DMS114 treated with DMSO at 0.1 percent for 48 hours (cell line): ENCODE data around the gene TMEM181.

Experiments used
- DNase-seq: peaks from one replicate; lab custom pipeline; 2025; ENCODE audit not compliant: unreplicated experiment; lab: John Stamatoyannopoulos, UW

The TMEM181 gene

DNA sequence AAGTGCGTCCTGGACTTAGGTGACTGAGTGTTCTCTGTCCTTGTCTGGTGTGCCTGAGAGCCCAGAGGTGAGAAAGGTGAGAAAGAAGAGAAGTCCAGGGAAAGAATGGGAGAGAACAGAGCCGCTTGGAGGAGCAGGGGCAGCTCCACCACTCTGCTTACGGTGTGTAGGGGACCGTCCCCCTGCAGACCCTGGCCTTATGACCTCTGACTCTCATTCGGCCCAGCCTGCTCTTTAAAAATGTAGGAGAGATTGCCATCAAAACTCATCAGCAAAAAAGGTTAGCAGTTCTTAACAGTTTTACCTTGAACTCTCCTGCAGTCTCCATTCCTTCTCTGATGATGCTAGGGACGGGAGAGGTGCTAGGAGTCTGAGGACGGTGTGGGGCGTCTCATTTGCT is 2.0 kb downstream of the TMEM181 start:
- DNase-seq: no peak

DNA sequence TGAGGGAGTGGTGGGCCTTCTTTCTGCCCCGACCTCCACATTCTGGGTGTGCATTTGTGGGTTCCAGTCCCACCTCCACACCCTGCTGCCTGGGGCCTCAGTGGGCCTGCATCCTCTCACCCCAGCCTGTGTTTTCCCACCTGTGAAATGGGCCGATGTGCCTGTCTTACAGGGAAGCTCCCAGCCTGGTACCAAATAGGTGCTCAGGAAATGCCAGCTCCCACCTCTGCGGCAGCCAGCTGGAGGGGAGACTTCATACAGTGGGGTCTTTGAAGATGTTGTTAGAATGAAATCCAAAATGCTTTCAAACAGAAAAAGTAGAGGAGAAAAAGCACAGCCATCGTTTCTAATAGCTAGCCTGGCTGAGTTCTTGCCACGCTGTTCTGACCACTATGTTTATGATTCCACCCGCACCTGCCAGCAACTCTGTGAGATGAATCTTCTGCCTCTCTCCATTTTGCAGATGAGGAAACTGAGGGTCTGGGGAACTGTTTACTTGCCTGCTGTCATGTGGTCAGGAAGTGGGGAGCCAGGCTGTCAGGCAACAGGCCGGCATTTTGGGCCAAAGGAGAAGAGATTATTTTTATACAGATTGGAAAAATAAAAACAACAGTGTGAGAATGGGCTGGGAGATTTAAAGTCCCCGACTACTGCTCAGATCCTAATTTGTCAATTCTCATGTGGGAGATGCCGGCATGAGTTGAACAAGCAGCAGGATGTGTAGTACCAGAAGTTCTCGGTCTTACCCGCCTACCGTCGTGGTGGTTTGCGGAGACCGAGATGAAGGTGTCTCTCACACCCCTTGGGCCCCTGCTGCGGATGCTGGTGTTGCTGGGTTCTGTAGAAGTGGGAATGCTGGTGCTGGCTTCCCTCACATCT is 4.6 kb downstream of the TMEM181 start:
- no peak for DNase-seq

DNA sequence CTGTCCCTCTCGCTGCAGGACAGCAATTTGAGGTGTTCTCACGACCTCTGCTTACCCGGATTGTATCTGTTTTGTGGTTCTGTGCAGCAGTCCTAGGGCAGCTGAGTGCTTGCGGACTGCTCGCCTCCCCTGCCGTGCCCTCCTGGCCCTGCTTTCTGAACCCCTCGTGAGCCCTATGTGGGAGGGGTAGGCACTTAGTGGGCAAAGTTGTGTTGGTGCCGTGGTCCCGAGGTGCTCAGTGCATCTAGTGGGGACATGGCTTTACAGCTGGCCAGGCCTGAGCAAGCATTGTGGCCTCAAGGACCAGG is 5.2 kb downstream of the TMEM181 start:
- no peak for DNase-seq

DNA sequence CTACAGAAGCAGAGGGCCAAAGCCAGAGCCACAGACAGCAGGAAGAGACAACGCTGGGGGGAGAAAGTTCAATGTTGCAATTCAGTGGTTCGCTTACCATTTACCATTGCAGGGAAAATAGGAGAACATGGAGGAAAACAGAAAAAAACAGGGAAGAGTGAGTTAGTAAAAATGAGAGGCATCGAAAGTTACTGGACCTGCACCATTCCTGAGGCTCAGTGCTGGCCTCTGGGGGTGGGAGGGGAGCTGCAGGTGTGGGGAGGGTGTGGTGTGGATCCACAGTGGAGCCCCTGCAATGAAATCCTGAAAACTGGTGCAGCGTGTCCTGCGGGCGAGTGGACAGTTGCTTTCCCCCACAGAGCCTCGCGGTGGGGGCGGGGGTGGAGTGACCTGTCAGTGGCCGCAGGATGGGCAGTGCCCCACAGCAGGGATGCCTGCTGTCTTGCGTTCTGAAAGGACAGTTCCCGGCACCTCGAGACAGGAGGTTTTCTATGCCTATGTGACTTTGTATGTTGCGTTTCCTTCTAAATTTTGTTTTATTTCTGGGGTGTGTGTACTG is 5.7 kb downstream of the TMEM181 start:
- DNase-seq: no peak

DNA sequence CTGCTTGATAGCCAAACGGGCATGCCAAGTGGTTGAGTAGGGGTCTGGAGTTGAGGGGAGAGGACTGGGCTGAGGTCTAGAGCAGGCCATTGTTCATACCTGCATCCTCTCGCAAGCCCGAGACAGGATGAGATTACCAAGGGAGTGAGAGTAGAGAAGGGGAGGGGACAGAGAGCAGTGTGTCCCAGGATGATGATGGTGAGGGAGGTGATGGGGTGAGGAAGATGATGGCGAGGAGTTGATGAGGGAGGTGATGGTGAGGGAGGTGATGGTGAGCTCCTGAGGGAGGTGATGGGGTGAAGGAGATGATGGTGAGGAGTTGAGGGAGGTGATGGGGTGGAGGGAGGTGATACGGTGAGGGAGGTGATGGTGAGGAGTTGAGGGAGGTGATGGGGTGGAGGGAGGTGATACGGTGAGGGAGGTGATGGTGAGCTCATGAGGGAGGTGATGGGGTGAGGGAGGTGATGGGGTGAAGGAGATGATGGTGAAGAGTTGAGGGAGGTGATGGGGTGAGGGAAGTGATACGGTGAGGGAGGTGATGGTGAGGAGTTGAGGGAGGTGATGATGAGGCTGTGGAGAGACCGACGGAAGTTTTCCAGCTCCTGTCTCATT is 6.4 kb downstream of the TMEM181 start:
- no peak for DNase-seq

DNA sequence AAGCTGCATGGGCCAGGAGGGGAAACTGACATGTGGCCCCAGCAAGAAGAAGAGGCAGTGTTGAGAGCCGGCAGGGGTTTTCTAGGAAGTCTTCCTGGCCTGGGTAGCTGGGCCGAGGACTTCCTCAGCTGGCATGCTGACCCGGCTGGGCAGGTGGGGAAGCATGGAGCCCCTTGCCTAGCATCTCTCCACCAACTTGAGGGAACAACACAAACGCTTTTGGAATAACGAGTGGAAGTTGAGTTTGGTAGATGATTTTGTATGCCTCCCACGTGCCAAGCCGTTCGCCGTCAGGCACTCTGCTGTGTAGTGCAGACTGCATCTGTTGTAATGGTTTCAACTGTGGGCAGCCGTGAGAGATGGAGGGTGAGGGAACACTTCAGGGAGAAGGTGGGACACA is 7.3 kb downstream of the TMEM181 start:
- DNase-seq: no peak

DNA sequence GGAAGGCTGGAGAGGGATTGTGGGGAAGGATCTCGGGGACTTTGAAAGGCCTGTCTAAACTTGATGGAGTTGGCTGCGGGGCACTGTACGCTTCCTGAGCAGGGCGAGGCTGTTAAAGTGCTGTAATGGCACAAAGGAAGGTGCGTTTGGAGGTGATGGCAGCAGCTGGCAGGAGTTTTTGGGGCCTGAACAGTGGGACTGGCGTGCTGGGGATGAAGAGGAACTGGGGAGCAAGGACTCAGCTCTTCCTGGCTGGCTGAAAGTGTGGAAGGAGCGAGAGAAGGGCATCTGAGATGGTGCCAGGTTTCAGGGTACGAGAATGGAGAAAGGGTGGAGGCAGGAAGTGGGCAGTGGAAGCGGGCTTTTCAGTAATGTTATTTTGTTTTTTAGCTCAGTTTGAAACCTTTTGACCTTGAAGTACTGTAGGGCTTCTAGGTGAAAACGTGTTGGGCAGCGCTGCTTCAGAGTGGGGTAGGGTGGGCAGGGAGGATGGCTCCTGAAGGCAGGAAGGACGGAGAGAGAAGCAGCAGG is 8.0 kb downstream of the TMEM181 start:
- DNase-seq: no peak

DNA sequence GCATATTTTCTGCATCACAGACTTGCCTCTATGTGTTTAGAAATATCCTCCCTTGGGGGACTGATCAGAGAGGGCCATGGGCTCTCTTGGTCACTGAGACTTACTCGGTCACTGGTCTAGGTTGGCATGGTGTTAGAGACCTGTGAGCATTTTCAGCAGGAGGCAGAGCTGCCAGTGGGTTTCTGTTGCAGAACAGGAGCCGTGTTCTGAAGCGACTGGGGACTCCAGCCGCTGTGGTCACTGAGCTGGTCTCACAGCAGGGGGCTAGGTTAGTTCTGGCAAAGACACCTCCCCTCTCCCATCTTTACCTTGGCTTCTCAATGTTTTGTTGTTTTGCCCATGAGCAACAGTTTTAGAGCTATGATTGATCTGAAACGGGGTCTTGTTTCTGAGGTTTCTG is 8.7 kb downstream of the TMEM181 start:
- DNase-seq: no peak

DNA sequence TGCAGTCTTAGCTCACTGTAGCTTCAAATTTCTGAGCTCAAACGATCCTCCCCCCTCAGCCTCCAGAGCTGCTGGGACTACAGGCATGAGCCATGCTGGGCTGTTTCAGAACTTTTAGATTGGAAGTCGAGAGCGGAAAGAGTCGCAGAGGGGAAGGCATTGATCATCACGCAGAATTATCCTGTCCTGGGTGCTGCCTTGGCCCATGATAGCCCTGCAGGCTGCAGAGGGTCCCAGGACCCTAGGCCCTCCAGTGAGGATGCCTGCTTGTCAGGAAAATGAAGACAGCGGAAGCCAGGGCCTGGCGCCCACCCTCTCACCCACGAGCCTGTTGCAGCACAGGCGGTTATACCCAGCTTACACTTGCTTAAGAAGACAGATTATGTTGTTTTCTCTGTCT is 9.1 kb downstream of the TMEM181 start:
- no peak for DNase-seq

DNA sequence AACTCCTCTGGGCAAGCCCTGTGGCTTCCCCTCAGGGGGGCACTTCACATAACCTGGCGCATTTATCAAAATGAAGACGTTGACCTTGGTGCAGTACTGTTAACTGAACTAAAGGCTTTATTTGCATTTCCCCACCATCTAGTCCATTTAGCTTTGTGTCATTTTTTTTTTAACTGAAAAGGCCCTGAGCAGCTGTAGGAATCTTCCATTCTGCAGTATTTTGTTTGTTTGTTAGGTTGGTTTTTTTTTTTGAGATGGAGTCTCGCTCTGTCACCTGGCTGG is 10.7 kb downstream of the TMEM181 start:
- no peak for DNase-seq

DNA sequence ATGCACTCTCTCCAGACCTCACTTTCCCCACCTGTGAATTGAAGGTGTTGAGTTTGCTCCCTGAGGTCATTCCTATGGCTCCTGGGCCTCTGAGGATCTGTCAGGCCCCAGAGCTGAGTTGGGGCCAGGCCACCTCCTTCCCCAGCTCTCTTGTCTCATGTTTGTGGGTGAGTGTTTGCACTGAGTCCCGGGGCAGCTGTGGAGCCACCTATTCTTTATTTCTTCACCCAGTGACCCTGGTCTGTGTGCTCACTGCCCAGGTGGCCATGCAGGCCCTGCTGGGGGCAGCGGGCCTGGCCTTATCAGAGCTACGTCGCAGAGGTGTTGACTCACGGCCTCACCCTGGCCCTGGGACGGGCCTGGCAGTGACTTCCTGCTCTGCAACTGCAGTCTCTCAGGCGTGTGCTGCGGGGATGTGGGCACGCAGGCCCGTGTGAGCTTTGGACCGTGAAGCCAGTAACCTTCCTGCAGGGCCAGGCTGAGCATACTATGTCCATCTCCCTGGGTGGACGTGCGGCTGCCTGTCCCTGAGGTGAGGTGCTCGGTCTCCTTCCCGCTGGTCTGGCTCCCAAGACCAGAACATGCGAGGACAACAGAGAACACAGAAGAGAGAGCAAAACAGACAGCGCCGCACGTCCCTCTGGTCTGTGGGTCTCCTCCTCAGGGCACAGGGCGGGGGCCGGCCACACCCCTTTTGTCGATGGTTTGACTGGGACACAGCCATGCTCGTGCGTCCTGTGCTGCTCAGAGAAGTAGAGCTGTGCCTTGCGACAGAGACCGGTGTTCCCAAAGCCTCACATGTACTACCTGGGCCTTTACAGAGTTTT is 12.1 kb downstream of the TMEM181 start:
- no peak for DNase-seq

DNA sequence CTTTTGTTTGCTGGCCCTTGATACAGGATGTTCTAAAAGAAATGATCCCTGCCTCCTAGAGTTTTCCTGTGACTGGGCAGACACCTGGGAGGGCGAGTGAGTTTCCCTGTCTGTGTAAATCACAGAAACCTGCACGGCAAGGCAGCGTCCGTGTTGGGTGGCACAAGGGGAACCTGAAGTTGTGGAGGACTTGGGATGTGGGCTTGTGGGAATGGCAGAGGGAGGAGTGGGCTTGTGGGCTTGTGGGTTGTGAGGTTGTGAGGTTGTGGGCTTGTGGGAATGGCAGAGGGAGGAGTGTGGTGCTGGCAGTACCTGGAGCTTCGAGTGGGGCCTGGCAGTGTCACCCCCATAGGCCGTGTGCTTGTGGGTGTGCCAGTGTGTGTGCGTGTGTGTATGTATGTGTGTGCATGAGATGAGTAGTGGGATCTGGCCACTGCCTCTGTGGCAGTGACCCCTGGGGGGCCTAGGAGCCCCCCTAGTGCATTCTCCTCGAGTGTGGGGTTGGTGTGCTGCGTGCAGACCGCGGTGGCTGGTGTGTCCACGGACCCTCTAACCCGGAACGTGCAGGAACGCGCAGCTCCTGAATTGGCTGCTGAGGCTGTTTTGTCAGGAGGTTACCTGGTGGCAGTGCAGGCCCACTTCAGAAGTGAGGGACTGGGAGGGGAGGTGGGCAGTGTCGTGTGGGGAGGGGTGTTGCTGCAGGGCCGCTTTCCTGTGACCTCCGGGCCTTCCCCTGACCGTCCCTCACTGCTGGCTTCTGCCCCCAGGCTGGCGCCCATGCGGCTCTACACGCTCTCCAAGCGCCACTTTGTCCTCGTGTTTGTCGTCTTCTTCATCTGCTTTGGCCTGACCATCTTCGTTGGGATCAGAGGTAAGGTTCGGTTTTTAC is 13.0 kb downstream of the TMEM181 start:
- no peak for DNase-seq

DNA sequence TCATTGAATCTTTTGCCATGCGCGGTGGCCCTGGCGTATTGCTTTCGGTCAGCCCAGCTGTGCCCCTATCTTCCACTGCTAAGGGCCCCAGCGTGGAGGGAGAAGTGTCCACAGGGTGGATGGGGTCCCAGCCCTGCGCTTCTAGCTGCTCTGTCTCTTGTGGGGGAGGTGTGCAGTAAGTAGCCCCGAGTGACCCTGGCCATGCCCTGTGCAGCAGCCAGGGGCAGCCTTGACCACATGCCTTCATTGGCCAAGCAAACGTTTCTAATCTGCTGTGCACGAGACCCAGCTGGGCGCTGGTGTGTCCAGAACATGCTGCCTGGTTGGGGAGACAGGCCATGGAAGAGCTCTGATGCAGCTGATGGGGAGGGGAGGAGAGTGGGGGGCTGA is 13.6 kb downstream of the TMEM181 start:
- DNase-seq: no peak

DNA sequence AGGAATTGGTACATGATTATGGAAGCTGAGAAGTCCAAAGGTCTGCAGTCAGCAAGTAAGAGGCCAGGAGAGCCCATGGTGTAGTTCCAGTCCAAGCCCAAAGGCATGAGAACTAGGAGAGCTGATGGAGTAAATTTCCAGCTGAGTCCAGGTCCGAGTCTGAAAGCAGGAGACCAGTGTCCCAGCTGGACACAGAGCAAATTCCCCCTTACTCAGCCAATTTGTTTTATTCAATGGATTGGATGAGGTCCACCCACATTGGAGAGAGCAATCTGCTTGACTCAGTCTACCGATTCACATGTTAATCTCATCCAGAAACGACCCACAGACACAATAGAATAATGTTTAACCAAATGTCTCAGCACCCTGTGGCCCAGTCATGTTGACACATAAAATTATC is 14.9 kb downstream of the TMEM181 start:
- no peak for DNase-seq

DNA sequence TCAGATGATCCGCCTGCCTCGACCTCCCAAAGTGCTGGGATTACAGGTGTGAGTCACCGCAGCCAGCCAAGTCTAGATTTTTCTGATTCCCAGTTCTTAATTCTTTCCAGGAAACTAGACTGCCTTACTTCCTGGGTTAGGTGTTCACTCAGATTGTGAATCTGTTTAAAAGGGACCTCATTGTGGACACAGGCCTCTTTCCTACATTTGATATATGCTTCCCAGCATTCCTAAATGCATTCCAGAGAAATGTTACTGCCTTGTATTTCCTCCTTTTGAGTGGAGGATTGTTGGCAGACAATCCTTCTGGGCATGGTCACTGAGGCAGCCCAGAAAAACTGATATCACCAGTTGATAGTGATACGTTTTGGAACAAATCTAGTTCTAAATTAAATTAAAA is 15.7 kb downstream of the TMEM181 start:
- no peak for DNase-seq

DNA sequence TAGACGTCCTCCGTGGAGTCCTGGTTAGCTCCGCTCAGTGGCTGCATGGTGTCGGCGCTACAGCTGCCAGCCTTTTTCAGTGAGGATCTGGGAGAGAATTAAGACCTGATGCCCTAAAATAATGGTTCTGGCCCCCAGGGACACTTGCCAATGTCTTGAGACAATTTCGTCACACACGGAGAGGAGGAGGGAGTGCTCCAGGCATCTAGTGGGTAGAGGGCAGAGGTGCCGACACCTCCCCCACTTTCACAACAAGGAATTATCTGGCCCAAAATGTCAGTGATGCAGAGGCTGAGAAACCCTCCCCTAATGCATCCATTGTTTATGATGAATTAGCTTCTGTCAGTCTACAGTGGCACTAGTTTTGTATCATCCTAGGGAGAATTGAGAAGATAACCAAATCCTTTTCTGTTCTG is 24.4 kb downstream of the TMEM181 start:
- DNase-seq: no peak

DNA sequence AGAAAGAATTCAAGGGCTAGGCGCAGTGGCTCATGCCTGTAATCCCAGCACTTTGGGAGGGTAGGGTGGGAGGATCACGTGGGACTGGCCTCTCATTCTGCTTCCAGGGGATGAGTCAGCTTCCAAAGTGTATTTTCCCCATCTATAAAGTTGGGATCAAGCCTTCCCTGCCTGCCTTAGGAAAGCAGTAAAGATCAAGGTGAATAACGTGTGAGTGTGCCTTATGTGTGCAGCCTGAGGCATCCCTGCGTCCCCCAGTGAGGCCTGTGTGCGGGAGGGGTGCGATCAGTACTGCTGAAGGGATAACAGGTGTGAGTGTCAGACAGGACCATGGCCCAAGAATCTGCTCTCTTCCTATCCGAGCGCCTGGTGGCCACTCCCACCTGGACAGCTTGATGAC is 26.8 kb downstream of the TMEM181 start:
- DNase-seq: no peak

DNA sequence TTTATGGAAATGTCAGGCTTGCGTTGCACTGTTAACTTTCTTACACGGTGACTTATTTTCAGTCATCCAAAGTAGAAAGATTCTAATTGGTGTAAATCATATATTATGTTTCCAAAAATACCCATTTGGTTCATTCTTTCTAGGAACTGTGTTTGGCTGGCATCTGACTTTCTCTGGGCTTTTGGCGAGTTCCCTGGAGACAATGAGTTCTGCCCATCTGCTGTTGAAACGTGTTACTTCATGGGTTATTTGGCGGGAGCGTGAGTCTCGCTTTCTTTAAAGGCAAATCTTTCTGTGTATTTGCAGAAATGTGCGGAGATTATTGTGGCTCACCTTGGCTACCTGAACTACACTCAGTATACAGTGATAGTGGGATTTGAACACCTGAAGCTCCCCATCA is 29.5 kb downstream of the TMEM181 start:
- DNase-seq: no peak

DNA sequence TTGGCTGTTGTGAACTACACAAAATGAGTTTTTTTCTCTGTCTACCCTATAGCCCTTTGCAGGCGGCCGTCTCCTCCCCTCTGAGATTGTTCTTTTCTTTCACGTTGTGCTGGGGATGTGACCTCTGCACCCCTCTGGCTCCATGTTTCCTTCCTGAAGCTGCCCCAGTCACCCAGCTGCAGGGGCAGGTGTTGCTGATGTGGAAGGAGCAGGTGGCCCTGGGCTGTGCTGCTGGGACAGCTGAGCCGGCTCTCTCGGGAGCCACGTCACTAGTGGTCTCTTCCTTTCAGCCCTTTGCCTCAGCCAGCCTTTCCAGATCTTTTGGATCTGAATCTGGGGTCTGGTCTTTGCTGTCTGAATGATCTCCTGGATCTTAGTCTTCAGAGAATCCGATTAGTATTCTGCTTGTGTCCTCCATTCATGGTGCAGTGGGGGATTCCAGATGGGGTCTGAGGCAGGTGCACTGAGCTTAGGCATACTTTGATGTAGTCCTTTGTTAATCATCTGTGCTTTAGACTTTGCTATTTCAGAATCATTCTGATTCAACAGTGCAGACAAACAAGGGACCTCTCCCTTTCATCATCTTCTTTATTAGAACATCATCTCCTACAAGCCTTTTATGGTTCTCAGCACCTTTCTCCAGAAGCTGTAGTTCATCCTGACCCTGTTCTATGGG is 31.4 kb downstream of the TMEM181 start:
- no peak for DNase-seq

DNA sequence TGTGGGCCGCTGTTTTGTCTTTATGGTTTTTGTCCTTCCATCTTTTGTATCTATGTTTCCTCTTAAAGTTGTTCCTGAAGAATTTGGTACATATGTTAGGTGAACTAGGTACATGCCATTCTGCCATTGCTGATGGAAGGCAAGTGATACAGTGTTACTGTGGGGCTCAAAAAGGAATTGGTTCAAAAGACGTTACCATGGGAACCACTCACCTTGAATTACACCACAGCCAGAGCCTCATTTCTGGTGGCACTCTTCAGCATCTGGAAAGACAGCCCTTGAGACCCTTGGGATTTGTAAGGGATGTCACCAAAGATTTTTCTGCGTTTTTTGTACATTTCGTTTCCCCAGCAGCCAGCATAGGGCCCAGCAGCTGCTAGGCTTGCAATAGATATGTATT is 31.9 kb downstream of the TMEM181 start:
- DNase-seq: no peak
